Superior temporal gyrus (tissue), 1 donor: ENCODE measurements around the gene GNB3.
"Not testable (repeated sequence)": the region's sequence is repeated elsewhere in the genome, so short reads cannot be mapped to it uniquely, and the experiment has no call there.

Experiments used
- DNase-seq: peaks from one replicate; pipeline ENCODE4 v3.0.0-alpha.2; 2016; ENCODE audit errors: extremely low spot score

GNB3 gene

GRCh38 chr12:6860116-6860515 is 19.4 kb downstream of the GNB3 start:
- no peak for DNase-seq

- DNase-seq = no peak
These were observed 20.2 kb downstream of the GNB3 start for GRCh38 chr12:6860942-6861341.

- DNase-seq = no peak
These were observed 20.7 kb downstream of the GNB3 start for GRCh38 chr12:6861391-6861790.

- no peak for DNase-seq
These were observed 22.3 kb downstream of the GNB3 start for GRCh38 chr12:6863033-6863432.

- DNase-seq = no peak
These were observed 23.0 kb downstream of the GNB3 start for GRCh38 chr12:6863586-6864321.

GRCh38 chr12:6865307-6865706 is 24.6 kb downstream of the GNB3 start:
- not testable (repeated sequence) for DNase-seq

GRCh38 chr12:6866163-6866919 is 25.6 kb downstream of the GNB3 start:
- DNase-seq = no peak

- DNase-seq = no peak
These were observed 26.2 kb downstream of the GNB3 start for GRCh38 chr12:6866920-6867412.

- peak; percentile 85 for DNase-seq
These were observed 26.9 kb downstream of the GNB3 start, which contains the start of gene TPI1 for GRCh38 chr12:6867413-6868210. Gene TPI1, plus strand, starts transcription at chr12:6867531. Its CDS starts 36 bp downstream, at chr12:6867567.

GRCh38 chr12:6868211-6869048 is 27.7 kb downstream of the GNB3 start:
- peak; percentile 8 for DNase-seq

- peak; percentile 92 for DNase-seq
These were observed 28.6 kb downstream of the GNB3 start for GRCh38 chr12:6869049-6870021.

GRCh38 chr12:6870304-6870703 is 29.6 kb downstream of the GNB3 start:
- DNase-seq = not testable (repeated sequence)

GRCh38 chr12:6871052-6871957 is 30.6 kb downstream of the GNB3 start:
- no peak for DNase-seq

- DNase-seq = peak; percentile 82
These were observed 31.6 kb downstream of the GNB3 start for GRCh38 chr12:6872073-6873048.

- peak; percentile 89 for DNase-seq
These were observed 32.6 kb downstream of the GNB3 start, which contains the start of gene SPSB2 for GRCh38 chr12:6873094-6874014. Gene SPSB2, minus strand, starts transcription at chr12:6873303. Its CDS starts 402 bp downstream, at chr12:6872901.

GRCh38 chr12:6874015-6874368 is 33.3 kb downstream of the GNB3 start:
- not testable (repeated sequence) for DNase-seq
